Measurements from ENCODE around the gene ADAMTS2. TPM values are rescaled to one million over a fixed set of nuclear protein-coding genes. Genes with fewer than 3 reads are reported as not detected.

Gene ADAMTS2
- total and polyA plus RNA-seq, 2 donors (not counting 1 experiment from before 2014, with no cell fraction given): 16.2 to 70.2 TPM

DNA sequence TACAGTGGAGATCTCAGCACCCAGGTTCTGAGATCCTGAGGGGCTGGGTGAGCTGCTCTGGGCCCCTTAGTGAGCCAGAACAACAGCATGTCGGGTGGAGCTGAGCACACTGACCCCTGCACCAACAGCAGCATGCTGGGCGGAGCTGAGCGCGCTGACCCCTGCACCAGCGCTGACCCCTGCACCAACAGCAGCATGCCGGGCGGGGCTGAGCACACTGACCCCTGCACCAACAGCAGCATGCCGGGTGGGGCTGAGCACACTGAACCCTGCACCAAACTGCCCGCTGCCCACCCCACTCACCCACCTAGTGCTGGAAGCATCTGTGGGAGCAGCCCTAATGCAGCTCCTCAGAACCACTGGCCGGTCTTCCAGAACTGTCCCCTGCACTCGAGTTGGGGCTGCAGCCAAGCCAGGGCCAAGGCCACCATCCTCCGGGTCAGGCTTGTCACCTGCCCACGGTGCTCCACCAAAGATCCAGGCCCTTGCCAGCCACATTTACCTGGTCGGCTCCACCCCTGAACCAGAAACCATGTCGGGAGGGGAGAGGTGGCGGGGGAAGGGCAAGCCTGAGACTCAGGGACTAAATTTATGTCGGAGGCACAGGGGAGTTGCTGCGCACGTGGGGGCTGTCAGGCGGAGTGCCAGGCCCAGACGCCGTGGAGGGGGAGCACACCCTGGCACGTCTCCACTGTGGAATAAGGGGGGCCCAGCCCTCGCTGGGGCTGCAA is 80.3 kb downstream of the ADAMTS2 start:
- no peaks in the 10 kb centered on the region for H4K20me1 ChIP-seq (ENCODE audit: control insufficient read depth, extremely low read depth, insufficient read depth, low read length)
- TF ChIP-seq EZH2 (IDR thresholded peaks at IDR 0.05; ENCODE audit: low read length, missing control alignments): no peak
- TF ChIP-seq, protein P1, sequence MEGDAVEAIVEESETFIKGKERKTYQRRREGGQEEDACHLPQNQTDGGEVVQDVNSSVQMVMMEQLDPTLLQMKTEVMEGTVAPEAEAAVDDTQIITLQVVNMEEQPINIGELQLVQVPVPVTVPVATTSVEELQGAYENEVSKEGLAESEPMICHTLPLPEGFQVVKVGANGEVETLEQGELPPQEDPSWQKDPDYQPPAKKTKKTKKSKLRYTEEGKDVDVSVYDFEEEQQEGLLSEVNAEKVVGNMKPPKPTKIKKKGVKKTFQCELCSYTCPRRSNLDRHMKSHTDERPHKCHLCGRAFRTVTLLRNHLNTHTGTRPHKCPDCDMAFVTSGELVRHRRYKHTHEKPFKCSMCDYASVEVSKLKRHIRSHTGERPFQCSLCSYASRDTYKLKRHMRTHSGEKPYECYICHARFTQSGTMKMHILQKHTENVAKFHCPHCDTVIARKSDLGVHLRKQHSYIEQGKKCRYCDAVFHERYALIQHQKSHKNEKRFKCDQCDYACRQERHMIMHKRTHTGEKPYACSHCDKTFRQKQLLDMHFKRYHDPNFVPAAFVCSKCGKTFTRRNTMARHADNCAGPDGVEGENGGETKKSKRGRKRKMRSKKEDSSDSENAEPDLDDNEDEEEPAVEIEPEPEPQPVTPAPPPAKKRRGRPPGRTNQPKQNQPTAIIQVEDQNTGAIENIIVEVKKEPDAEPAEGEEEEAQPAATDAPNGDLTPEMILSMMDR (conservative IDR thresholded peaks at IDR 0.05 in 1 of 2, IDR thresholded peaks at IDR 0.05 in 1 of 2; ENCODE audit: low read depth in 1 of 2, low read length in 2 of 2): no peak
- H3K79me2 ChIP-seq (ENCODE audit: control insufficient read depth, insufficient read depth, low read length): peaks cover 37% of the 10 kb centered on the region
- peaks cover 57% of the 10 kb centered on the region for H3K4me1 ChIP-seq (ENCODE audit: control insufficient read depth, extremely low read depth, insufficient read depth, low read length)
- no peak for DNase-seq (ENCODE audit: low read depth in 2 of 2)
- no peaks in the 10 kb centered on the region for H3K27me3 ChIP-seq (ENCODE audit: control insufficient read depth, insufficient read depth, low read length)
- H3K27ac ChIP-seq (ENCODE audit: insufficient read depth, low read length): peak overlapping the region; percentile 97
- no peak overlapping the region for H2AFZ ChIP-seq (ENCODE audit: low read length)
- H3K4me2 ChIP-seq (ENCODE audit: extremely low read depth, insufficient read depth, low read length): peak overlapping the region; percentile 73
- peaks cover 8% of the 10 kb centered on the region for H3K36me3 ChIP-seq (ENCODE audit: control insufficient read depth, insufficient read depth, low read length)
- peak overlapping the region in 1 of 4 experiments; percentile 28 for H3K4me3 ChIP-seq (replicated peaks in 1 of 4; ENCODE audit: control extremely low read depth in 1 of 4, insufficient read depth in 1 of 4, low read depth in 3 of 4, low read length in 4 of 4)
- peak overlapping the region; percentile 79 for H3K9ac ChIP-seq (ENCODE audit: insufficient read depth, low read length)
- H3K9me3 ChIP-seq (ENCODE audit: control insufficient read depth, insufficient read depth, low read depth, low read length): no peaks in the 10 kb centered on the region

DNA sequence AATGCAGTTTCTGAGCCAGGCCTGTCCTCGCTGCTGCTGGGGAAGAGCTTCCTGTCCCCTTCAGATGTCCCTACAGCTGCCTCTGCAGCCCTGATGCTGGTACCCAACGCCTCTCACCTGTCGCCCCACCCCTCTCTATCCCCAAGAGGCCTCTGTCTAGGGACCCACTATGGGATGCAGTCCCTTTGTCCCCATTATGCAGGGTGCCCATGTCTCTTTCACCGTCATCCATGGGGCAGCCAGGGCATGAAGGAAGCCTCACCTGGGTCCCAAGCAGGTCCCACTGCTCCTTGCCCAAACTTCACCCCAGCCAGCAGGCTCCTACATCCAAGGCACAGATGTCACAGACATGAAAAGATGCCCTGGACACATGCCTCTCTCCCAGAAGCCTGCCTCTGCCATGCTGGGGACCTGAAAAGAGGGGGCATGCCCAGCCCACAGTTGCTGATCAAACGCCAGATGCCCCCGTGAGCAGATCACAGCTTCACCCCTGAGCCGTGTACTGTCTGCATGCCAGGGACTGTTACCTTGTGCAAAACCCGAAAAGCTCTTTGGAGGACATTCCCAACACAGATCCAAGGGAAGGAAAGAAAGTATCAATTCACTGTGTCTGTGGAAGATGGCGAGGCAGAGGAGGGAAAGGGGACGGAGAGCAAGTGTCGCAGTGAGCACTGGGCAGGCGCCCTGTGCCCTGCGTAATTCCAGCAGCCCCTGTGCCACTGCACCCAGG is 81.0 kb downstream of the ADAMTS2 start:
- Histone ChIP-seq H3K27ac (ENCODE audit: insufficient read depth, low read length) (peak overlapping the region; percentile 97), H3K4me1 (ENCODE audit: control insufficient read depth, extremely low read depth, insufficient read depth, low read length) (peaks cover 59% of the 10 kb centered on the region), H3K4me2 (ENCODE audit: extremely low read depth, insufficient read depth, low read length) (no peak overlapping the region), H3K4me3 (replicated peaks in 1 of 4; ENCODE audit: control extremely low read depth in 1 of 4, insufficient read depth in 1 of 4, low read depth in 3 of 4, low read length in 4 of 4) (no peak overlapping the region), H4K20me1 (ENCODE audit: control insufficient read depth, extremely low read depth, insufficient read depth, low read length) (no peaks in the 10 kb centered on the region), H3K9ac (ENCODE audit: insufficient read depth, low read length) (peak overlapping the region; percentile 79), H3K79me2 (ENCODE audit: control insufficient read depth, insufficient read depth, low read length) (peaks cover 35% of the 10 kb centered on the region), H3K9me3 (ENCODE audit: control insufficient read depth, insufficient read depth, low read depth, low read length) (no peaks in the 10 kb centered on the region), H2AFZ (ENCODE audit: low read length) (no peak overlapping the region), H3K36me3 (ENCODE audit: control insufficient read depth, insufficient read depth, low read length) (peaks cover 8% of the 10 kb centered on the region), H3K27me3 (ENCODE audit: control insufficient read depth, insufficient read depth, low read length) (no peaks in the 10 kb centered on the region)
- DNase-seq (ENCODE audit: low read depth in 2 of 2): no peak
- TF ChIP-seq EZH2 (IDR thresholded peaks at IDR 0.05; ENCODE audit: low read length, missing control alignments): no peak

DNA sequence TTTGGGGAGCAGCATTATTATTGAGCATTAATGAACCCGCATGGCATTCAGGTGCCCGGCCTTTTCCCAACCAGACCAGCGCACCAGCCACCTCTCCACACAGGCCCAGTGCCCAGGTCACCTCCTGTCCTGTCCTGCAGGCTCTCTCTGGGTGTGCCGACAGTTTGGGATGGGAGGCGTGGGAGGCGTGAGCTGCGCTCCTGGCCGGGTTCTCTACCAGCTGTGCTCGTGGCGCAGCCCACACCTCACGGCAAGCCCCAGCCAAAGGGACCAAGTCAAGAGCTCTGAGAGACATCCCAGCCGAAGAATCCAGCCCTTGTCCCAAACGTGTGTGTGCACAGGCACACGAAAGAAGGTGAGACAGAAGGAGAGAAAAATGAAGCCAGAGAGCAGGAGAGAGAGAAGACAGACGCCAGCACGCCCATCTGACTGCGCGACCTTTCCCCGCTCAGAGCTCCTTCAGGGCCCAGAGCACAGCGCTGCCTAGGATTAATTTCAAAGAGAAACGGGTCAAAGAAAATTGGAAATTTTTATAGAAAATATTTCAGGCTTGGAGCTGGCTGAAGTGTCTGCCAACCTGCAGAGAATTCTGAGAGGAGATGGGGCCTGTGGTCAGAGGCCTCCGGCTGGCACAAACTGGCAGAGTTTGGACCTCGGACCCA is 81.7 kb downstream of the ADAMTS2 start:
- Histone ChIP-seq H3K4me3 (replicated peaks in 1 of 4; ENCODE audit: control extremely low read depth in 1 of 4, insufficient read depth in 1 of 4, low read depth in 3 of 4, low read length in 4 of 4) (no peak overlapping the region), H3K27ac (ENCODE audit: insufficient read depth, low read length) (no peak overlapping the region), H3K36me3 (ENCODE audit: control insufficient read depth, insufficient read depth, low read length) (peaks cover 6% of the 10 kb centered on the region), H3K9ac (ENCODE audit: insufficient read depth, low read length) (no peak overlapping the region), H3K4me2 (ENCODE audit: extremely low read depth, insufficient read depth, low read length) (no peak overlapping the region), H2AFZ (ENCODE audit: low read length) (no peak overlapping the region), H3K9me3 (ENCODE audit: control insufficient read depth, insufficient read depth, low read depth, low read length) (no peaks in the 10 kb centered on the region), H3K4me1 (ENCODE audit: control insufficient read depth, extremely low read depth, insufficient read depth, low read length) (peaks cover 59% of the 10 kb centered on the region), H3K79me2 (ENCODE audit: control insufficient read depth, insufficient read depth, low read length) (peaks cover 32% of the 10 kb centered on the region), H3K27me3 (ENCODE audit: control insufficient read depth, insufficient read depth, low read length) (no peaks in the 10 kb centered on the region), H4K20me1 (ENCODE audit: control insufficient read depth, extremely low read depth, insufficient read depth, low read length) (no peaks in the 10 kb centered on the region)
- no peak for TF ChIP-seq EZH2 (IDR thresholded peaks at IDR 0.05; ENCODE audit: low read length, missing control alignments)
- TF ChIP-seq, protein P1 (conservative IDR thresholded peaks at IDR 0.05 in 1 of 2, IDR thresholded peaks at IDR 0.05 in 1 of 2; ENCODE audit: low read depth in 1 of 2, low read length in 2 of 2): no peak
- DNase-seq (ENCODE audit: low read depth in 2 of 2): no peak
